Spleen (tissue), 11 donors: Measurements from ENCODE around the gene FKBP4. TPM values are rescaled to one million over a fixed set of nuclear protein-coding genes. Genes with fewer than 3 reads are reported as not detected.

Experiments used
- DNase-seq: peaks from one replicate; pipeline ENCODE4 v3.0.0-alpha.2; 2020
- H3K27ac ChIP-seq, 8 donors: fragments of 200-600 bp; sonication (generic) in 7 of 8; 1 replicate in 4 of 8; 2 replicates in 4 of 8; pipeline versions ENCODE4 v1.5.0 to v1.8.0; 2016 to 2021; ENCODE audit warnings: inconsistent platforms in 4 of 8, mild to moderate bottlenecking in 4 of 8, moderate library complexity in 1 of 8
- H3K27me3 ChIP-seq, 7 donors: fragments of 200-600 bp; sonication (generic) in 6 of 7; replicated peaks in 1 of 7; 1 replicate in 4 of 7; 2 replicates in 3 of 7; pipeline versions ENCODE4 v1.5.0 to v1.8.0; 2016 to 2021; ENCODE audit warnings: inconsistent platforms in 3 of 7, mild to moderate bottlenecking in 1 of 7
- H3K36me3 ChIP-seq, 6 donors: fragments of 200-600 bp; sonication (generic) in 5 of 6; 1 replicate in 4 of 6; 2 replicates in 2 of 6; pipeline versions ENCODE4 v1.5.0 to v1.8.0; 2016 to 2021; ENCODE audit warnings: inconsistent platforms in 2 of 6
- H3K4me1 ChIP-seq, 6 donors: fragments of 200-600 bp; sonication (generic) in 5 of 6; 1 replicate in 3 of 6; 2 replicates in 3 of 6; pipeline versions ENCODE4 v1.5.0 to v1.8.0; 2016 to 2021; ENCODE audit warnings: inconsistent platforms in 3 of 6
- H3K4me3 ChIP-seq, 8 donors: fragments of 200-600 bp; sonication (generic) in 7 of 8; 1 replicate in 4 of 8; 2 replicates in 4 of 8; pipeline versions ENCODE4 v1.5.0 to v1.8.0; 2016 to 2021; ENCODE audit warnings: inconsistent platforms in 4 of 8, mild to moderate bottlenecking in 4 of 8, moderate library complexity in 2 of 8
- H3K9me3 ChIP-seq, 8 donors: fragments of 200-600 bp; sonication (generic) in 7 of 8; 1 replicate in 4 of 8; 2 replicates in 4 of 8; pipeline versions ENCODE4 v1.5.0 to v1.8.0; 2016 to 2021; ENCODE audit warnings: inconsistent platforms in 4 of 8
- POLR2A ChIP-seq, 3 donors: fragments of 450-650 bp; IDR thresholded peaks; one replicate each; pipeline ENCODE4 v1.5.1; 2017; ENCODE audit warnings: antibody characterized with exemption in 3 of 3, mild to moderate bottlenecking in 1 of 3
- POLR2AphosphoS5 ChIP-seq, 3 donors: sonication (generic); formaldehyde crosslinking; IDR thresholded peaks; one replicate each; pipeline ENCODE4 v1.5.1; 2017; ENCODE audit warnings: antibody characterized with exemption in 3 of 3
- WGBS, 5 donors: extraction: QIAGEN DNeasy Blood & Tissue Kit in 3 of 5; methylation state at CpG; one replicate each; pipeline versions ENCODE4 v1.1.5 to v1.1.7; 2013 to 2018; 5-methylcytosine and 5-hydroxymethylcytosine counted together
- intact Hi-C: fragments of 100-400 bp; cut with DNase I; formaldehyde crosslinking; loops from one replicate; pipeline ENCODE4 v1.15.0; 2023; ENCODE audit warnings: low total_unique reads
- polyA plus RNA-seq, 3 donors: library from polyadenylated mRNA; stranded (reverse); fragments of 200-250 nt; gene quantifications; one replicate each; pipeline ENCODE4 v1.2.1, GENCODE V29; 2013
- total RNA-seq, 7 donors: library from RNA; depleted of rRNA in 3 of 7; stranded (reverse); fragments of >200 nt in 3 of 7; fragmentation: NEBNext Ultra II Directional in 4 of 7; extraction: Animal tissue kit (Norgen Biotek cat#: 25700) in 4 of 7; gene quantifications; one replicate each; pipeline versions ENCODE4 v1.1.0 to v1.2.1, GENCODE V29; 2016 to 2021
- TF ChIP-seq, protein P1 (sequence below), 11 experiments: fragments of 200-600 bp in 7 of 11; fragments of 450-650 bp in 4 of 11; sonication (generic) in 4 of 11; IDR thresholded peaks in 8 of 11; conservative IDR thresholded peaks in 3 of 11; 1 replicate in 7 of 11; 2 replicates in 4 of 11; pipeline versions ENCODE4 v1.4.0 to v1.8.0; 2016 to 2021; ENCODE audit warnings: antibody characterized with exemption in 11 of 11, inconsistent platforms in 4 of 11, mild to moderate bottlenecking in 1 of 11
- donor health status: healthy with polysubstance abuse.
- donor health status: DM: no; HTN: no; CAD: no; lungs with moderate emphysema.
- donor health status: DM: no; HTN: no; CAD: no.
- donor health status: Bipolar disorder and iron deficiency.
- donor health status: healthy.
- donor health status: DM: no; HTN: no; CAD: no.
- donor health status: DM: yes; HTN: yes; CAD: no.

The FKBP4 gene
- total and polyA plus RNA-seq, 10 donors, result 8.3 to 65.6 (median 25.4) TPM

DNA sequence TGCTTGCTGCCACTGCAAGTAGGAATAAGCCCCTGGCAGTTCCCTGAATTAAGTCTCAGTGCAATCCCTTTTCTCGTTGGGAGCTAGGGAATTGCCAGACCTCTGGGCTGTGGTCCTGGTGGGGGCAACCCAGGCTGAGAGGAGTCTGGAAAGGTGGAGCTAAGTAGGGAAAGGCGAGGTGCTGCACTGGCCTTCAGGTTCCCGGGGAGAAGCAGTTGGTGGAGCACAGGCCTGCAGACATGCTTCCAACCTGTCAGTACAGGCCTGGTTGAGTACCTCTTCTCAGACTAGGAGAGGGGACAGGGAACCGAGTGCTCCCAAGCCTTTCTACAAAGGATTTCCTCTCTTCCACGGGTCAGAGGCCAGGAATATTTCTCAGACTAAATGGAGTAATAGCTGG is 38.6 kb downstream of the FKBP4 start:
- intact Hi-C loops, result no loop called here
- Histone ChIP-seq H3K27ac (peak overlapping the region in 3 of 8 donors; percentile 65 to 75 (median 72)), H3K4me1 (peaks cover 0 to 26% (median 6%) of the 10 kb centered on the region in 6 donors), H3K4me3 (peak overlapping the region in 2 of 8 donors; percentile 43 to 59), H3K36me3 (peaks cover 0 to 63% (median 22%) of the 10 kb centered on the region in 6 donors), H3K27me3 (peaks cover 0 to 11% (median 0%) of the 10 kb centered on the region in 7 donors), H3K9me3 (no peaks in the 10 kb centered on the region)
- TF ChIP-seq POLR2AphosphoS5 (IDR thresholded peaks at IDR 0.05) (no peak), POLR2A (IDR thresholded peaks at IDR 0.05) (no peak)
- TF ChIP-seq, protein P1, sequence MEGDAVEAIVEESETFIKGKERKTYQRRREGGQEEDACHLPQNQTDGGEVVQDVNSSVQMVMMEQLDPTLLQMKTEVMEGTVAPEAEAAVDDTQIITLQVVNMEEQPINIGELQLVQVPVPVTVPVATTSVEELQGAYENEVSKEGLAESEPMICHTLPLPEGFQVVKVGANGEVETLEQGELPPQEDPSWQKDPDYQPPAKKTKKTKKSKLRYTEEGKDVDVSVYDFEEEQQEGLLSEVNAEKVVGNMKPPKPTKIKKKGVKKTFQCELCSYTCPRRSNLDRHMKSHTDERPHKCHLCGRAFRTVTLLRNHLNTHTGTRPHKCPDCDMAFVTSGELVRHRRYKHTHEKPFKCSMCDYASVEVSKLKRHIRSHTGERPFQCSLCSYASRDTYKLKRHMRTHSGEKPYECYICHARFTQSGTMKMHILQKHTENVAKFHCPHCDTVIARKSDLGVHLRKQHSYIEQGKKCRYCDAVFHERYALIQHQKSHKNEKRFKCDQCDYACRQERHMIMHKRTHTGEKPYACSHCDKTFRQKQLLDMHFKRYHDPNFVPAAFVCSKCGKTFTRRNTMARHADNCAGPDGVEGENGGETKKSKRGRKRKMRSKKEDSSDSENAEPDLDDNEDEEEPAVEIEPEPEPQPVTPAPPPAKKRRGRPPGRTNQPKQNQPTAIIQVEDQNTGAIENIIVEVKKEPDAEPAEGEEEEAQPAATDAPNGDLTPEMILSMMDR (IDR thresholded peaks at IDR 0.05 in 8 of 11, conservative IDR thresholded peaks at IDR 0.05 in 3 of 11), result no peak
- 63 to 72% (median 65%) methylated on average over 5 of the region's 5 CpGs for WGBS, 5 donors
- DNase-seq, result no peak

DNA sequence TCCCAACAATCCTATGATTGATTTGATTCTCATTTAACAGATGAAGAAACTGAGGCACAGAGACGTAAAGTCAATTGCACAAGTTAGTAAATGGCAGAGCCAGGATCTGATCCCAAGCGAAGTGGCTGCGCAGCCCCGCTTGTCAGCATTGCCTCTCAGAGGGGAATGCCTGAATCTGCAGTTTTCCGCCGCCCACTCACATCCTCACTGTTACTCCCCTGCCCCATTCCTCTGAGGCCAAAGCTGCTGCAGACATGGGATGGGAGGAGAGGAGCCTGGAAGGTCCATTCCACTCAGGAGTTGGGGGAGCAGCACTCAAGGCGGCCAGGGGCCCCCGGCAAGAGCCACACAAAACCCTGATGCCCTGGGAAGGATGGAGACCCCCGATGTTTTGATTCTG is 39.0 kb downstream of the FKBP4 start:
- H3K27me3 ChIP-seq, result peaks cover 0 to 11% (median 0%) of the 10 kb centered on the region in 7 donors
- no peak for DNase-seq
- WGBS, 5 donors, result 70 to 84% (median 83%) methylated on average over 9 of the region's 9 CpGs

DNA sequence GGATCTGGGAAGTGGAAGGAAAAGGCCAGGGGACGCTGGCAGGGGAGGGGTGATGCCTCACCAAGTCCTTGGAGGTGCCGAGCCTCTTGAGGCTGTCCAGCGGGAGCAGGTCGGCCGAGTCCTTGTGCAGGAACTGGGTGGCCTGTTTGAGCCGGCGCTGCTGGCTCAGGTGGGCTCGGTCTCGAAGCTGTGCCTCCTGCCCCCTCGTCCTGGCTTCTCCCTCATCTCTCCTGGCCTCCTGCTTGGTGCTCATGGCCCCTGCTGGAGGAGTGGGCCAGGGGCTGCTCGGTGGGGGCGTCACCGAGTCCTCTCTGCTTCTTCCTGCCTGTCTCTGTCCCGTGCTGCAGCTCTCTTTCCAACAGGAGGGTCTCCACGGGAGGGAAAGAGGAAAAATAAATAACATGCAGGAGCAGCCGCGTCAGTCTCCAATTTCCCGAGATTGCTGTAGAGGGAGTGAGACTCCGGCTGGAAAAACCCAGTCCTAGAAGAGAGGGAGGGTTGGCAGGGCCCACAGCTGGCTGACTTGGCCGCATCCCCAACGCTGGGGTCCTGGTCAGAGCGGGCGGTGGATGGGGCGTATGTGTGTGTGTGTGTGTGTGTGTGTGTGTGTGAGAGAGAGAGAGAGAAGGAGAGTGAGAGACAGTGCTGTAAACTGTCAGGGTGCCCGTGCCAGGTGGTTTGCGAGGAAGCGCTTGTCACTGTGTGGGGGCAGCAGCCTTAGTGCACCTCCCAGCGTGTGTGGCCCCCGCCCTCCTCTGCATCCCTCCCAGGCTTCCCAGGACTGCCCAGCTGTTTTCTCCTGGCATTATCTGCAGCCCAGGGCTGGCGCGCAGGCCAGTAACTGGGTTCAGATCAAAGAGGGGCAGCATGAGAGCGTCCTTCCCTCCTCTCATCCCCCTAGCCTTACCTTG is 40.1 kb downstream of the FKBP4 start, which contains the start of gene NRIP2:
Gene NRIP2 (minus strand): TSS at position 455 of the 911 bp plus-strand sequence. CDS start 52 bp downstream, at position 403.
- Histone ChIP-seq H3K27ac (peak within 1 kb of the TSS in 7 of 8 donors; percentile 7 to 75 (median 65)), H3K27me3 (peaks cover 0 to 11% (median 0%) of the 10 kb centered on the region in 7 donors), H3K4me1 (peaks cover 0 to 26% (median 6%) of the 10 kb centered on the region in 6 donors), H3K36me3 (peaks cover 0 to 63% (median 14%) of the 10 kb centered on the region in 6 donors), H3K4me3 (peak within 1 kb of the TSS in 7 of 8 donors; percentile 14 to 59 (median 24)), H3K9me3 (no peaks in the 10 kb centered on the region)
- WGBS, 5 donors, result 32 to 38% (median 33%) methylated on average over 20 to 32 of the region's 32 CpGs
- DNase-seq, result no peak
- intact Hi-C loops, result no loop called here
- TF ChIP-seq POLR2A (IDR thresholded peaks at IDR 0.05) (no peak), POLR2AphosphoS5 (IDR thresholded peaks at IDR 0.05) (peak in 2 of 3 donors; percentile 41 to 61)
- TF ChIP-seq, protein P1 (IDR thresholded peaks at IDR 0.05 in 8 of 11, conservative IDR thresholded peaks at IDR 0.05 in 3 of 11), result peak in 1 of 11 experiments; percentile 12

More for the DNA sequence above, 39.0 kb downstream of the FKBP4 start:
- intact Hi-C loops, result no loop called here
- Histone ChIP-seq H3K4me3 (peak overlapping the region in 4 of 8 donors; percentile 17 to 59 (median 36)), H3K27ac (peak overlapping the region in 6 of 8 donors; percentile 9 to 75 (median 67)), H3K4me1 (peaks cover 0 to 26% (median 6%) of the 10 kb centered on the region in 6 donors), H3K36me3 (peaks cover 0 to 63% (median 19%) of the 10 kb centered on the region in 6 donors), H3K9me3 (no peaks in the 10 kb centered on the region)
- TF ChIP-seq POLR2A (IDR thresholded peaks at IDR 0.05), result no peak
- TF ChIP-seq, protein P1 (IDR thresholded peaks at IDR 0.05 in 8 of 11, conservative IDR thresholded peaks at IDR 0.05 in 3 of 11), result no peak
- TF ChIP-seq POLR2AphosphoS5 (IDR thresholded peaks at IDR 0.05), result peak in 2 of 3 donors; percentile 35 to 65
